ENCODE data around the gene ZNF638. TPM values are rescaled to one million over a fixed set of nuclear protein-coding genes. Genes with fewer than 3 reads are reported as not detected.

ZNF638 gene
- total and polyA plus RNA-seq, 2 donors (not counting 3 experiments of a cell fraction or from before 2014, with no cell fraction given) = 36.4 to 111 TPM

DNA sequence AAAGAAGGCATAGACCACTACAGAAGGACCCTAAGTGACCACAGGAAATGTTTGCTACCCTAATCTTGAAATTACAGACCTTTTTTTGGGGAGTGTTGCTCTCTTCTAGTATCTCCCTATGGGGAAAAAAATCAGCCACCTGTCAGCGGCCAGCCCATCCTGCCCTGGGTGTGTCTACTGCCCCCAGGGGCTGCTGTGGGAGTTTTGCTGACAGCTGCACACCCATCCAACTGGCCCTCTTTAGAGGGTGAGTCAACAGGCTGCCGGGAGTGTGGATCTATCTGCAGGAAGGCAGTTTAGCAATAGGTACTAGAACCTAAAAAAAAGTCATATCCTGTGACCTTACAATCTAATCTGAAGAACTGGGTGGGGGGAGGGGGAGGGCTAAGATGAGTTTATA lies 121.0 kb downstream of the ZNF638 start:
- Histone ChIP-seq H3K79me2 (ENCODE audit: control insufficient read depth, insufficient read depth, low read length) (no peaks in the 10 kb centered on the region), H3K36me3 (ENCODE audit: control insufficient read depth in 2 of 2, extremely low read depth in 1 of 2, insufficient read depth in 2 of 2, low read length in 2 of 2) (no peaks in the 10 kb centered on the region), H3K27me3 (ENCODE audit: control insufficient read depth in 2 of 2, insufficient read depth in 2 of 2, low read length in 2 of 2) (no peaks in the 10 kb centered on the region), H3K27ac (ENCODE audit: insufficient read depth, low read depth, low read length) (no peak overlapping the region), H3K9me1 (replicated peaks; ENCODE audit: control insufficient read depth, extremely low read depth, insufficient read depth, low read length) (no peaks in the 10 kb centered on the region), H3K9me3 (replicated peaks; ENCODE audit: control insufficient read depth, insufficient read depth, low read length) (no peaks in the 10 kb centered on the region), H3K9ac (replicated peaks; ENCODE audit: extremely low read depth, insufficient read depth, low read length) (no peak overlapping the region), H3K4me2 (ENCODE audit: insufficient read depth, low read length) (peak overlapping the region; percentile 9), H4K20me1 (replicated peaks; ENCODE audit: control insufficient read depth, extremely low read depth, insufficient read depth, low read length) (no peaks in the 10 kb centered on the region), H3K4me3 (replicated peaks in 1 of 3; ENCODE audit: insufficient read depth in 1 of 3, low read depth in 1 of 3, low read length in 3 of 3) (no peak overlapping the region), H2AFZ (ENCODE audit: low read depth, low read length) (no peak overlapping the region), H3K4me1 (ENCODE audit: control insufficient read depth, extremely low read depth, insufficient read depth, low read length) (peaks cover 47% of the 10 kb centered on the region)
- intact Hi-C loops (cut with micrococcal nuclease) (loop anchor here (10.0 kb wide), 1 partner anchor 152 kb away; no protein-coding TSS in a partner anchor), dilution Hi-C loops (cut with MboI; ENCODE audit: extremely low pct_ligation_motif_present, low sequenced_read_pairs) (no loop called here)
- BruUV-seq (replicated peaks) = no TSS peak
- TF ChIP-seq JUN (IDR thresholded peaks at IDR 0.05; ENCODE audit: borderline replicate concordance, insufficient read depth, insufficient read length, low read depth) (no peak), GATA2 (IDR thresholded peaks at IDR 0.05; ENCODE audit: insufficient read depth, insufficient read length, low read depth, low read length) (peak; percentile 39), FOS (IDR thresholded peaks at IDR 0.05; ENCODE audit: borderline replicate concordance, insufficient read depth, low read length) (peak; percentile 69)
- TF ChIP-seq, protein P1, sequence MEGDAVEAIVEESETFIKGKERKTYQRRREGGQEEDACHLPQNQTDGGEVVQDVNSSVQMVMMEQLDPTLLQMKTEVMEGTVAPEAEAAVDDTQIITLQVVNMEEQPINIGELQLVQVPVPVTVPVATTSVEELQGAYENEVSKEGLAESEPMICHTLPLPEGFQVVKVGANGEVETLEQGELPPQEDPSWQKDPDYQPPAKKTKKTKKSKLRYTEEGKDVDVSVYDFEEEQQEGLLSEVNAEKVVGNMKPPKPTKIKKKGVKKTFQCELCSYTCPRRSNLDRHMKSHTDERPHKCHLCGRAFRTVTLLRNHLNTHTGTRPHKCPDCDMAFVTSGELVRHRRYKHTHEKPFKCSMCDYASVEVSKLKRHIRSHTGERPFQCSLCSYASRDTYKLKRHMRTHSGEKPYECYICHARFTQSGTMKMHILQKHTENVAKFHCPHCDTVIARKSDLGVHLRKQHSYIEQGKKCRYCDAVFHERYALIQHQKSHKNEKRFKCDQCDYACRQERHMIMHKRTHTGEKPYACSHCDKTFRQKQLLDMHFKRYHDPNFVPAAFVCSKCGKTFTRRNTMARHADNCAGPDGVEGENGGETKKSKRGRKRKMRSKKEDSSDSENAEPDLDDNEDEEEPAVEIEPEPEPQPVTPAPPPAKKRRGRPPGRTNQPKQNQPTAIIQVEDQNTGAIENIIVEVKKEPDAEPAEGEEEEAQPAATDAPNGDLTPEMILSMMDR (IDR thresholded peaks at IDR 0.05; ENCODE audit: extremely low read depth in 1 of 2, insufficient read depth in 1 of 2, low read depth in 1 of 2, low read length in 2 of 2) = peak; percentile 31 to 36
- FAIRE-seq (peak; percentile 79), DNase-seq (ENCODE audit: low read depth, low spot score) (peak; percentile 42)
- POLR2A ChIA-PET = interaction anchor here (0.7 to 1.2 kb wide), 2 partner anchors 19 to 39 kb away, joined by 4 to 6 read pairs; no protein-coding TSS in a partner anchor
- CTCF ChIA-PET = interaction anchor here (0.7 to 19.5 kb wide), 6 partner anchors 9 to 439 kb away, joined by 3 to 670 read pairs (median 16); no protein-coding TSS in a partner anchor

Measured in endothelial cell of umbilical vein (primary cell).